OCI-LY7 (cell line): ENCODE results near the gene UBN1.

Experiments used
- EZH2phosphoT487 ChIP-seq: fragments of 200-600 bp; sonication (generic); IDR thresholded peaks from 2 replicates; pipeline ENCODE4 v1.6.1; 2018; ENCODE audit warnings: low read depth, borderline replicate concordance, mild to moderate bottlenecking, mixed run types, antibody characterized with exemption, low read length, moderate library complexity, mixed read lengths
- TF ChIP-seq, protein P1 (sequence below): fragments of 200-600 bp; sonication (generic); conservative IDR thresholded peaks from 2 replicates; pipeline ENCODE4 v1.5.1; 2014; ENCODE audit warnings: mild to moderate bottlenecking, antibody characterized with exemption, low read length, moderate library complexity, mixed read lengths

DNA sequence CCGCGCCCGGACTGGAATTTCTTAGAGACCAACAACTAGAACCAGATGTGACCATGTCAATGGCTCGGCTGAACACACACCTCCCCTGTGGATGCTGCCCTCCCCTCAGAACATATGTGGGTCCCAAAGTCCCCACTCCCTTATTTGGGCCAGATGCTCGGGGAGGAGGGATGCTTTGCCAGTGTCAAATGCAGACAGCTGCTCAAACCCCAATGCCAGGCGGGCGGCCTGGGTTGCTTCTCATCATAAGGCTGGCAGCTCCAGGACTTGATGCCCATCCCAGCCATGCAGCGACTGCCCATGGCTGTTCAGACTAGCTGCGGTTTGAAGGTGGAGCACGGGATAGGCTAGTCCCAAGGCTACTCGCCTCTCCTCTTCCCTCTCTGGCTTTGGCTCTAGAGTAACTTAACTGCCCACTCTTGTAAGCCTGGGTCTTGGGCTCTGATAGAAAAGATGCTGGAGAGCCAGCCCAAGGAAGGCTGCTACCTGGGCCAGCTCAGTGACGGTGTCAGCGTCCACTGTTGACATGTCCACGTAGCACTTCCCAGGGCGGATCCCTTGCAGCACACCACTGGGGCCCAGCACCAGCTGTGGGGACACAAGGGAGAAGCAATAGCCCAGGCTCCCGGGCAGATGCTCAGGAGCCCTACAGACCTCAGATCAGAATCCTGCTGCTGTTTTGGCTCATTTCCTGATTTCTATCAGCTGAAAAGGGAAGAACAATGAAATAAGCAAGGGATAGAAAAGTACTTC, 33.9 kb upstream of the UBN1 start:
- TF ChIP-seq, protein P1, sequence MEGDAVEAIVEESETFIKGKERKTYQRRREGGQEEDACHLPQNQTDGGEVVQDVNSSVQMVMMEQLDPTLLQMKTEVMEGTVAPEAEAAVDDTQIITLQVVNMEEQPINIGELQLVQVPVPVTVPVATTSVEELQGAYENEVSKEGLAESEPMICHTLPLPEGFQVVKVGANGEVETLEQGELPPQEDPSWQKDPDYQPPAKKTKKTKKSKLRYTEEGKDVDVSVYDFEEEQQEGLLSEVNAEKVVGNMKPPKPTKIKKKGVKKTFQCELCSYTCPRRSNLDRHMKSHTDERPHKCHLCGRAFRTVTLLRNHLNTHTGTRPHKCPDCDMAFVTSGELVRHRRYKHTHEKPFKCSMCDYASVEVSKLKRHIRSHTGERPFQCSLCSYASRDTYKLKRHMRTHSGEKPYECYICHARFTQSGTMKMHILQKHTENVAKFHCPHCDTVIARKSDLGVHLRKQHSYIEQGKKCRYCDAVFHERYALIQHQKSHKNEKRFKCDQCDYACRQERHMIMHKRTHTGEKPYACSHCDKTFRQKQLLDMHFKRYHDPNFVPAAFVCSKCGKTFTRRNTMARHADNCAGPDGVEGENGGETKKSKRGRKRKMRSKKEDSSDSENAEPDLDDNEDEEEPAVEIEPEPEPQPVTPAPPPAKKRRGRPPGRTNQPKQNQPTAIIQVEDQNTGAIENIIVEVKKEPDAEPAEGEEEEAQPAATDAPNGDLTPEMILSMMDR = no peak
- no peak for TF ChIP-seq EZH2phosphoT487
